GM19397 (cell line): ENCODE measurements around the gene MRPL19.
A peak's percentile ranks its signal among the peaks of the same experiment; 100 is the strongest.
"Not testable (repeated sequence)": the region's sequence is repeated elsewhere in the genome, so short reads cannot be mapped to it uniquely, and the experiment has no call there.

ENCODE experiments used
- ATAC-seq: cut with Tn5 transposase; IDR thresholded peaks from one replicate; pipeline ENCODE4 v1.9.1; 2021; ENCODE audit warnings: mild to moderate bottlenecking, moderate library complexity; ENCODE audit not compliant: unreplicated experiment

Gene MRPL19

GRCh38 chr2:75657798-75658197 is 11.2 kb downstream of the MRPL19 start:
- no peak for ATAC-seq

GRCh38 chr2:75666911-75667310 is 20.3 kb downstream of the MRPL19 start:
- ATAC-seq, result no peak

GRCh38 chr2:75667884-75668283 is 21.3 kb downstream of the MRPL19 start:
- ATAC-seq, result no peak

GRCh38 chr2:75675423-75675822 is 28.8 kb downstream of the MRPL19 start:
- ATAC-seq, result not testable (repeated sequence)

GRCh38 chr2:75675908-75676307 is 29.3 kb downstream of the MRPL19 start:
- no peak for ATAC-seq

GRCh38 chr2:75676464-75676863 is 29.9 kb downstream of the MRPL19 start:
- no peak for ATAC-seq

GRCh38 chr2:75679556-75679955 is 33.0 kb downstream of the MRPL19 start:
- ATAC-seq, result no peak

- no peak for ATAC-seq
Observed at GRCh38 chr2:75680402-75680801, 33.8 kb downstream of the MRPL19 start.

GRCh38 chr2:75683430-75683829 is 36.8 kb downstream of the MRPL19 start:
- not testable (repeated sequence) for ATAC-seq

- ATAC-seq, result no peak
Observed at GRCh38 chr2:75688196-75688595, 41.6 kb downstream of the MRPL19 start.

- ATAC-seq, result no peak
Observed at GRCh38 chr2:75698918-75699317, 52.3 kb downstream of the MRPL19 start.

- ATAC-seq, result no peak
Observed at GRCh38 chr2:75702593-75702992, 56.0 kb downstream of the MRPL19 start.

- ATAC-seq, result no peak
Observed at GRCh38 chr2:75703589-75704287, 57.2 kb downstream of the MRPL19 start.

GRCh38 chr2:75705921-75706320 is 59.3 kb downstream of the MRPL19 start:
- no peak for ATAC-seq

- no peak for ATAC-seq
Observed at GRCh38 chr2:75707901-75708300, 61.3 kb downstream of the MRPL19 start.

- no peak for ATAC-seq
Observed at GRCh38 chr2:75709297-75709696, 62.7 kb downstream of the MRPL19 start.

GRCh38 chr2:75710220-75710576 is 63.6 kb downstream of the MRPL19 start:
- ATAC-seq, result no peak

GRCh38 chr2:75710577-75711253 is 64.1 kb downstream of the MRPL19 start, which contains the start of gene GCFC2:
TSS of gene GCFC2 (minus strand) at chr2:75710915. CDS start at chr2:75710855, 60 bp downstream.
- peak; percentile 98 for ATAC-seq

- ATAC-seq, result not testable (repeated sequence)
Observed at GRCh38 chr2:75711590-75711989, 65.0 kb downstream of the MRPL19 start.

- no peak for ATAC-seq
Observed at GRCh38 chr2:75716406-75716805, 69.8 kb downstream of the MRPL19 start.

GRCh38 chr2:75719616-75720015 is 73.0 kb downstream of the MRPL19 start:
- ATAC-seq, result no peak

GRCh38 chr2:75720525-75720924 is 73.9 kb downstream of the MRPL19 start:
- no peak for ATAC-seq
